PC-9 (cell line): ENCODE data around the gene CCNA2.

ENCODE experiments used
- EZH2 ChIP-seq: fragments of 200-600 bp; sonication (generic); IDR thresholded peaks from 2 replicates; pipeline ENCODE4 v1.8.0; 2017; ENCODE audit warnings: antibody characterized with exemption, low read depth
- TF ChIP-seq, protein P1 (sequence below): fragments of 200-600 bp; sonication (generic); conservative IDR thresholded peaks from 2 replicates; pipeline ENCODE4 v1.6.1; 2017; ENCODE audit warnings: mixed run types, antibody characterized with exemption, mild to moderate bottlenecking, moderate library complexity

DNA sequence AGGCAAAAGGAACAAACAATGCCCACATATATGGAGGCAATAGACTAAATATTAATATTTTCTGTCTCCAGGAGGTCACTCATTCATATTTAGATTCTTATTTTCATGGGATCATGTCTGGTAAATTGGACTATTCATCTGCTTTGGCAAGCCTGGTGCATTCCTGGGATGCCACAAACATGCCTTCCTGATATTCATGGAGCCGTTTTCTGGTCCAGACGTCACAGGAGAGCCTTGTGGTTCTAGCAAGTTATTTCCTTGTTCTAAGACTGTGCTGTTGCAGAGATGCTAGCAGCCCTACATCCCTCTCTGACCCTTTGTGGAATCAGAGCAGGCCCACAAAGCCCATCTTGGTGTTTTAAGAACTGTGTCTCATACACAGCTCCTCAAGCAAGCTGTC lies 38.7 kb downstream of the CCNA2 start:
- TF ChIP-seq EZH2: no peak
- TF ChIP-seq, protein P1, sequence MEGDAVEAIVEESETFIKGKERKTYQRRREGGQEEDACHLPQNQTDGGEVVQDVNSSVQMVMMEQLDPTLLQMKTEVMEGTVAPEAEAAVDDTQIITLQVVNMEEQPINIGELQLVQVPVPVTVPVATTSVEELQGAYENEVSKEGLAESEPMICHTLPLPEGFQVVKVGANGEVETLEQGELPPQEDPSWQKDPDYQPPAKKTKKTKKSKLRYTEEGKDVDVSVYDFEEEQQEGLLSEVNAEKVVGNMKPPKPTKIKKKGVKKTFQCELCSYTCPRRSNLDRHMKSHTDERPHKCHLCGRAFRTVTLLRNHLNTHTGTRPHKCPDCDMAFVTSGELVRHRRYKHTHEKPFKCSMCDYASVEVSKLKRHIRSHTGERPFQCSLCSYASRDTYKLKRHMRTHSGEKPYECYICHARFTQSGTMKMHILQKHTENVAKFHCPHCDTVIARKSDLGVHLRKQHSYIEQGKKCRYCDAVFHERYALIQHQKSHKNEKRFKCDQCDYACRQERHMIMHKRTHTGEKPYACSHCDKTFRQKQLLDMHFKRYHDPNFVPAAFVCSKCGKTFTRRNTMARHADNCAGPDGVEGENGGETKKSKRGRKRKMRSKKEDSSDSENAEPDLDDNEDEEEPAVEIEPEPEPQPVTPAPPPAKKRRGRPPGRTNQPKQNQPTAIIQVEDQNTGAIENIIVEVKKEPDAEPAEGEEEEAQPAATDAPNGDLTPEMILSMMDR: no peak
